OCI-LY7 (cell line): ENCODE measurements around the gene MLLT10.
"Not testable (repeated sequence)": the region's sequence is repeated elsewhere in the genome, so short reads cannot be mapped to it uniquely, and the experiment has no call there.

ENCODE experiments used
- CTCF ChIP-seq: fragments of 200-600 bp; sonication (generic); conservative IDR thresholded peaks from 2 replicates; pipeline ENCODE4 v1.5.1; 2014; ENCODE audit warnings: mild to moderate bottlenecking, antibody characterized with exemption, low read length, moderate library complexity, mixed read lengths
- EZH2phosphoT487 ChIP-seq: fragments of 200-600 bp; sonication (generic); IDR thresholded peaks from 2 replicates; pipeline ENCODE4 v1.6.1; 2018; ENCODE audit warnings: low read depth, borderline replicate concordance, mild to moderate bottlenecking, mixed run types, antibody characterized with exemption, low read length, moderate library complexity, mixed read lengths

DNA sequence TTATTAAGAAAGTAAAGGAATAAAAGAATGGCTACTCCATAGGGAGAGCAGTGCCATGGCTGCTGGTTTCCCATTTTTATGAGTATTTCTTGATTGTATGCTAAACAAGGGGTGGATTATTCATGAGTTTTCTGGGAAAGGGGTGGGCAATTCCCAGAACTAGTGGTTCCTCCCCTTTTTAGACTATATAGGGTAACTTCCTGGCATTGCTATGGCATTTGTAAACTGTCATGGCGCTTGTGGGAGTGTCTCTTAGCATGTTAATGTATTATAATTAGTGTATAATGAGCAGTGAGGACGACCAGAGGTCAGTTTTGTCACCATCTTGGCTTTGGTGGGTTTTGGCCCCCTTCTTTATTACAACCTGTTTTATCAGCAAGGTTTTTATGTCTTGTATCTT lies 40.5 kb downstream of the MLLT10 start:
- not testable (repeated sequence) for TF ChIP-seq CTCF, EZH2phosphoT487
